MM.1S (cell line): ENCODE measurements around the gene AOC3.

Experiments
- DNase-seq: peaks from one replicate; pipeline ENCODE4 v3.0.0-alpha.2; 2015
- H2AFZ ChIP-seq: fragments of 300-600 bp; sonication (generic); 2 replicates; pipeline ENCODE4 v1.6.0; 2016; ENCODE audit warnings: antibody characterized with exemption, low read length
- H3F3A ChIP-seq: fragments of 300-600 bp; sonication (generic); 2 replicates; pipeline ENCODE4 v1.6.1; 2016; ENCODE audit warnings: mild to moderate bottlenecking, antibody characterized with exemption, low read length, moderate library complexity, mixed read lengths; ENCODE audit not compliant: insufficient read depth
- H3K27ac ChIP-seq: fragments of 300-600 bp; sonication (generic); 2 replicates; pipeline ENCODE4 v1.5.1; 2016; ENCODE audit warnings: mild to moderate bottlenecking, low read length
- H3K27me3 ChIP-seq: fragments of 300-600 bp; sonication (generic); replicated peaks from 2 replicates; pipeline ENCODE4 v1.6.0; 2016; ENCODE audit warnings: low read length; ENCODE audit not compliant: insufficient read depth
- H3K36me3 ChIP-seq: fragments of 300-600 bp; sonication (generic); replicated peaks from 2 replicates; pipeline ENCODE4 v1.6.1; 2016; ENCODE audit warnings: mild to moderate bottlenecking, low read length, mixed read lengths; ENCODE audit not compliant: insufficient read depth
- H3K4me1 ChIP-seq: fragments of 300-600 bp; sonication (generic); 2 replicates; pipeline ENCODE4 v1.6.1; 2016; ENCODE audit warnings: low read length, mixed read lengths
- H3K4me2 ChIP-seq: fragments of 300-600 bp; sonication (generic); 2 replicates; pipeline ENCODE4 v1.6.0; 2016; ENCODE audit warnings: low read depth, low read length
- H3K4me3 ChIP-seq: fragments of 300-600 bp; sonication (generic); 2 replicates; pipeline ENCODE4 v1.5.1; 2016; ENCODE audit warnings: low read length, mixed read lengths
- H3K79me2 ChIP-seq: fragments of 300-600 bp; sonication (generic); 2 replicates; pipeline ENCODE4 v1.6.1; 2016; ENCODE audit warnings: mixed run types, low read length, mixed read lengths
- H3K9ac ChIP-seq: fragments of 300-600 bp; sonication (generic); 2 replicates; pipeline ENCODE4 v1.6.1; 2016; ENCODE audit warnings: low read length, mixed read lengths
- H3K9me2 ChIP-seq: fragments of 300-600 bp; sonication (generic); replicated peaks from 2 replicates; pipeline ENCODE4 v1.6.1; 2016; ENCODE audit warnings: mild to moderate bottlenecking, low read length, mixed read lengths; ENCODE audit not compliant: insufficient read depth
- H3K9me3 ChIP-seq: fragments of 300-600 bp; sonication (generic); replicated peaks from 2 replicates; pipeline ENCODE4 v1.6.1; 2016; ENCODE audit warnings: mild to moderate bottlenecking, low read length, mixed read lengths; ENCODE audit not compliant: insufficient read depth
- H4K20me1 ChIP-seq: fragments of 300-600 bp; sonication (generic); 2 replicates; pipeline ENCODE4 v1.6.1; 2016; ENCODE audit warnings: mild to moderate bottlenecking, low read length, moderate library complexity, mixed read lengths; ENCODE audit not compliant: insufficient read depth
- CTCF ChIP-seq: fragments of 300-600 bp; sonication (generic); IDR thresholded peaks from 2 replicates; pipeline ENCODE4 v1.5.1; 2016; ENCODE audit warnings: antibody characterized with exemption, low read length, mixed read lengths
- EZH2 ChIP-seq: fragments of 300-600 bp; sonication (generic); optimal IDR thresholded peaks from 2 replicates; pipeline ENCODE3; 2017; ENCODE audit warnings: low read depth, mild to moderate bottlenecking, antibody characterized with exemption, low read length, mixed read lengths
- EZH2phosphoT487 ChIP-seq: fragments of 300-600 bp; sonication (generic); IDR thresholded peaks from 2 replicates; pipeline ENCODE4 v1.6.1; 2018; ENCODE audit warnings: antibody characterized with exemption, low read length

The AOC3 gene

DNA sequence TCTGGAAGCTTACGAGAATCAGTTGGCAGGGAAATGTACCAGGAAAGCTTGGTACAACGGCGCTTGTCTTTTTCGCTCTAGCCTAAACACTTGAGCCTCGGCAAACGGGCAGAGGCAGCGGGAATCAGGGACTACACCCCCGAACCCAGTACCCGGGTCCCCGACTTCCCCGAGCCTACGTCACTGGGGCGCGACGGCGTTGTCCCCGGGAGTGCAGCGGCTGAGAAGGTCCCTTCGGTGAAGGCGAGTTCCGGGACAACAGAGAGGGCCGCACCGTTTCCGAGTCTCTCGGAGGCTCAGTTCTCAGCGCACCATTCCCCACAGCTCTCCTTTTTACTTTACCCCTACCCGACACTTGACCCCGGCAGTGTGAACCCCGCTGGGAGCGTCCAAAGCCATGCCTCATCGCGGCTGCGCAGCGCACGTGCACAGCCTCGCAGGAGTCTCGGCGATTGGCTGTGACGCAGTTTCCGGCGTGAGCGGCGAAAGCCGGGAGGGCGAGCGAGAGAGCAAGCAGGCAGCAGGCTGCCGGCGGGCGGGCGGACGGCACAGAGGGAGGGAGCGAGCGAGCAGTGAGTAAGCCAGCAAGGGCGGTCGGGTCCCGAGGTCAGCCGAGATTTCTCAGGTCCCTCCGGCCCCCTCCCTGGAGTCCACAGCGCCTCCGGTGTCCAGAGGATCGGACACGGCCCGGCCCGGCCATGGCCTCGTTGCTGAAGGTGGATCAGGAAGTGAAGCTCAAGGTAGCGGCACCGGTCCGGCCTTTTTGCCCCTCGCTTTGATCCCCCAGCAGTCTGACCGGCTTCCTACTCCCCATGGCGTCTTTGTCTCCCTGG lies 17.8 kb upstream of the AOC3 start, which contains the start of gene PSME3:
PSME3 (plus strand) TSS at position 464 of the 833 bp plus-strand sequence; CDS start at position 699, 235 bp downstream.
- peak; percentile 94 for DNase-seq
- Histone ChIP-seq H3K9me3 (no peaks in the 10 kb centered on the region), H3K9ac (peak within 1 kb of the TSS; percentile 90), H3K79me2 (peaks cover 52% of the 10 kb centered on the region), H3K4me2 (peak within 1 kb of the TSS; percentile 87), H4K20me1 (no peaks in the 10 kb centered on the region), H3K27ac (peak within 1 kb of the TSS; percentile 66; the same call in 1 of the 2 replicates), H3K9me2 (no peaks in the 10 kb centered on the region), H3K27me3 (no peaks in the 10 kb centered on the region), H3K36me3 (peaks cover 5% of the 10 kb centered on the region; the same call in 1 of the 2 replicates), H3F3A (no peaks in the 10 kb centered on the region; the same call in none of the 2 replicates), H2AFZ (peak within 1 kb of the TSS; percentile 83), H3K4me1 (peaks cover 9% of the 10 kb centered on the region), H3K4me3 (peak within 1 kb of the TSS; percentile 100)
- no peak for TF ChIP-seq EZH2
- no peak for TF ChIP-seq CTCF
- no peak for TF ChIP-seq EZH2phosphoT487

DNA sequence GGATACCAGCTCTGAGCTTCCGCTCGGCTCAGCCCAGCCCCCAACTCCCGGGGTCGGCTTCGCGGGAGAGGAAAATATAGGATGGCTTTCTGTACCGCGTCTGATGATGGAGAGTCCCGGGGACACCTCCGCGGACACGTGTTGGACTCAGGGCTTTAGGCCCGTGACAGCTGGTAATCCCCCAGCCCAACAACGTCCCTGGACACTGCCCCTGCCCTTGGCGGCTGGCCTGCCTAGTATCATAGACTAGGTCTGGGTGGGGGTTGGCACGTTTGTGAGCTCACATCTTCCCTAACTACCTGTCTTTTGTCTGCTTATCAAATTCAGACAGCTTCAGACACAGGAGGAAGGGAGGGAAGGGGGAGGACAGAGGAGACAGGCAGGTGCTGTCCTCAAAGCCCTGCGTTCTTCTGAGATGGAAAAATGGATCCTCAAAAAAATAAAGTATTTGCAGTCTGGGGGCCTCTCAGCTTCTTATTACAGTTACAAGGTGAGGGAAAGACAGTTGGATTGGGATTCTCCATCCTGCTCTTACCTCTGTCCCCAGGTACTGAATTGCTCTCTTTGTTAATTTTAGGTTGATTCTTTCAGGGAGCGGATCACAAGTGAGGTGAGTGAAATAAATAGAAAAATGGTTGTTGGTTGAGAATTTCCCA lies 17.1 kb upstream of the AOC3 start:
- H3K36me3 ChIP-seq = peaks cover 11% of the 10 kb centered on the region; the same call in 1 of the 2 replicates
- H3K4me2 ChIP-seq = peak overlapping the region; percentile 87
- H2AFZ ChIP-seq = peak overlapping the region; percentile 83
- DNase-seq = peak; percentile 11
- H3K4me3 ChIP-seq = peak overlapping the region; percentile 100
- no peaks in the 10 kb centered on the region; the same call in none of the 2 replicates for H3F3A ChIP-seq
- H3K27me3 ChIP-seq = no peaks in the 10 kb centered on the region
- TF ChIP-seq EZH2 (no peak), CTCF (no peak), EZH2phosphoT487 (no peak)
- H3K9me3 ChIP-seq = no peaks in the 10 kb centered on the region
- peak overlapping the region; percentile 90 for H3K9ac ChIP-seq
- H4K20me1 ChIP-seq = no peaks in the 10 kb centered on the region
- H3K4me1 ChIP-seq = peaks cover 9% of the 10 kb centered on the region
- H3K79me2 ChIP-seq = peaks cover 57% of the 10 kb centered on the region
- H3K9me2 ChIP-seq = no peaks in the 10 kb centered on the region
- peak overlapping the region; percentile 66; the same call in 1 of the 2 replicates for H3K27ac ChIP-seq

DNA sequence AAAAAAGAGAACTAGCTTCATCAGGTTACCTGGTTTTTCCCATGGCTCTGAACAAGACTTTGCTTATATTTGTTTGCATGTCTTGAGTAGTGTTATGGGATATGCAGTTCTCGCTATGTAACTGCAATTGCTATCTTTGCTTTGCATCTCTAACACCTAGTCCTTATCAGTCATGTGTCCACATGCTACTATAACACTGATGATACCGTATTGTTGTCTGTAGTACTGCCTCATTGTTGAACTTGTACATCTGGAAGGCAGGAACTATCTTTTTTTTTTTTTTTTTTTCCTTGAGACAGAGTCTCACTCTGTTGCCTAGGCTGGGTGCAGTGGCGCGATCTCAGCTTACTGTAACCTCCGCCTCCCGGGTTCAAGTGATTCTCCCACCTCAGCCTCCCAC lies 15.3 kb upstream of the AOC3 start:
- no peak overlapping the region for H2AFZ ChIP-seq
- H3K9me3 ChIP-seq = no peaks in the 10 kb centered on the region
- TF ChIP-seq CTCF (no peak), EZH2 (no peak), EZH2phosphoT487 (no peak)
- H3K36me3 ChIP-seq = peaks cover 17% of the 10 kb centered on the region; the same call in 1 of the 2 replicates
- H3K79me2 ChIP-seq = peaks cover 57% of the 10 kb centered on the region
- no peak for DNase-seq
- no peaks in the 10 kb centered on the region; the same call in none of the 2 replicates for H3F3A ChIP-seq
- no peak overlapping the region for H3K4me3 ChIP-seq
- no peaks in the 10 kb centered on the region for H3K9me2 ChIP-seq
- no peak overlapping the region for H3K4me2 ChIP-seq
- no peaks in the 10 kb centered on the region for H3K27me3 ChIP-seq
- H3K9ac ChIP-seq = no peak overlapping the region
- no peak overlapping the region for H3K27ac ChIP-seq
- H3K4me1 ChIP-seq = peaks cover 9% of the 10 kb centered on the region
- H4K20me1 ChIP-seq = no peaks in the 10 kb centered on the region
